Trophoblast cell (in vitro differentiated cells and primary cell): ENCODE measurements around the gene MAML1.
"Not testable (repeated sequence)": the region's sequence is repeated elsewhere in the genome, so short reads cannot be mapped to it uniquely, and the experiment has no call there.

Experiments
- DNase-seq, 2 donors: peaks; one replicate each; pipeline ENCODE4 v3.0.0-alpha.2; 2016
- H2AFZ ChIP-seq: 2 replicates; pipeline ENCODE4 v1.6.1; 2013; ENCODE audit warnings: low read length, moderate library complexity, mild to moderate bottlenecking; ENCODE audit not compliant: insufficient read depth, poor library complexity
- H2AK5ac ChIP-seq: 2 replicates; pipeline ENCODE4 v1.6.1; 2013; ENCODE audit warnings: mild to moderate bottlenecking, low read length
- H2BK120ac ChIP-seq: 2 replicates; pipeline ENCODE4 v1.6.1; 2013; ENCODE audit warnings: low read length, mild to moderate bottlenecking, moderate library complexity; ENCODE audit not compliant: insufficient read depth, poor library complexity
- H2BK12ac ChIP-seq: 2 replicates; pipeline ENCODE4 v1.6.1; 2013; ENCODE audit warnings: mild to moderate bottlenecking, low read length, moderate library complexity
- H2BK5ac ChIP-seq: 2 replicates; pipeline ENCODE4 v1.6.1; 2013; ENCODE audit warnings: low read length, low read depth, moderate library complexity, mild to moderate bottlenecking; ENCODE audit not compliant: poor library complexity
- H3K14ac ChIP-seq: 2 replicates; pipeline ENCODE4 v1.6.1; 2013; ENCODE audit warnings: mild to moderate bottlenecking, low read length
- H3K18ac ChIP-seq: 2 replicates; pipeline ENCODE4 v1.6.1; 2013; ENCODE audit warnings: mild to moderate bottlenecking, low read length
- H3K23ac ChIP-seq: 2 replicates; pipeline ENCODE4 v1.6.1; 2013; ENCODE audit warnings: low read length
- H3K27ac ChIP-seq: 2 replicates; pipeline ENCODE4 v1.5.1; 2013; ENCODE audit warnings: low read depth, mild to moderate bottlenecking, inconsistent platforms, low read length, moderate library complexity
- H3K27me3 ChIP-seq: 2 replicates; pipeline ENCODE4 v1.6.1; 2013; ENCODE audit warnings: inconsistent platforms, mild to moderate bottlenecking, low read length, moderate library complexity; ENCODE audit not compliant: insufficient read depth
- H3K36me3 ChIP-seq, 2 experiments: 1 replicate in 1 of 2; 2 replicates in 1 of 2; pipeline ENCODE4 v1.6.1; 2013; ENCODE audit warnings: low read length in 2 of 2, mild to moderate bottlenecking in 2 of 2, moderate library complexity in 1 of 2; ENCODE audit not compliant: insufficient read depth in 2 of 2, control insufficient read depth in 1 of 2
- H3K4ac ChIP-seq: 2 replicates; pipeline ENCODE4 v1.6.1; 2013; ENCODE audit warnings: low read depth, mild to moderate bottlenecking, low read length, moderate library complexity
- H3K4me1 ChIP-seq, 2 experiments: 1 replicate in 1 of 2; 2 replicates in 1 of 2; pipeline ENCODE4 v1.6.1; 2013; ENCODE audit warnings: low read length in 2 of 2, mild to moderate bottlenecking in 2 of 2, moderate library complexity in 1 of 2; ENCODE audit not compliant: insufficient read depth in 2 of 2, control insufficient read depth in 1 of 2
- H3K4me2 ChIP-seq: 2 replicates; pipeline ENCODE4 v1.6.1; 2013; ENCODE audit warnings: inconsistent platforms, mild to moderate bottlenecking, low read length, moderate library complexity
- H3K4me3 ChIP-seq: 2 replicates; pipeline ENCODE4 v1.5.1; 2013; ENCODE audit warnings: mild to moderate bottlenecking, low read depth, low read length, inconsistent platforms
- H3K79me1 ChIP-seq: one replicate; pipeline ENCODE4 v1.6.1; 2013; ENCODE audit warnings: low read length
- H3K79me2 ChIP-seq: 2 replicates; pipeline ENCODE4 v1.6.1; 2013; ENCODE audit warnings: low read length, mild to moderate bottlenecking; ENCODE audit not compliant: control insufficient read depth, insufficient read depth, poor library complexity
- H3K9ac ChIP-seq: 2 replicates; pipeline ENCODE4 v1.6.1; 2013; ENCODE audit warnings: mild to moderate bottlenecking, low read length
- H3K9me3 ChIP-seq: 2 replicates; pipeline ENCODE4 v1.6.1; 2013; ENCODE audit warnings: low read depth, mild to moderate bottlenecking, control low read depth, inconsistent platforms, low read length; ENCODE audit not compliant: insufficient read depth
- H4K12ac ChIP-seq: 2 replicates; pipeline ENCODE4 v1.6.1; 2013; ENCODE audit warnings: low read depth, mild to moderate bottlenecking, low read length, moderate library complexity
- H4K8ac ChIP-seq: 2 replicates; pipeline ENCODE4 v1.6.1; 2013; ENCODE audit warnings: low read depth, mild to moderate bottlenecking, low read length, moderate library complexity
- H4K91ac ChIP-seq: one replicate; pipeline ENCODE4 v1.6.1; 2013; ENCODE audit warnings: low read depth, mild to moderate bottlenecking, low read length, moderate library complexity
- WGBS: extraction: QIAGEN DNeasy Blood & Tissue Kit; methylation state at CpG from one replicate; pipeline ENCODE4 v1.1.7; 2013; ENCODE audit warnings: missing lambda C conversion rate; ENCODE audit not compliant: insufficient read length, insufficient coverage; ENCODE audit errors: extremely low coverage; 5-methylcytosine and 5-hydroxymethylcytosine counted together

Gene MAML1

GRCh38 chr5:179789278-179789677 lies 56.7 kb downstream of the MAML1 start:
- H2AK5ac ChIP-seq, H4K8ac ChIP-seq, H3K79me1 ChIP-seq, H3K9me3 ChIP-seq, H3K27me3 ChIP-seq, H3K27ac ChIP-seq, H2BK5ac ChIP-seq, H4K91ac ChIP-seq, H3K23ac ChIP-seq, H3K79me2 ChIP-seq, H3K4ac ChIP-seq, DNase-seq, H3K18ac ChIP-seq, H2BK120ac ChIP-seq, H2AFZ ChIP-seq, H2BK12ac ChIP-seq, H3K4me1 ChIP-seq, H3K14ac ChIP-seq, H3K9ac ChIP-seq, H3K4me3 ChIP-seq, H3K4me2 ChIP-seq, H3K36me3 ChIP-seq, H4K12ac ChIP-seq: not testable (repeated sequence)
- WGBS: no CpG with 5 or more reads among the region's 9 CpGs

DNA sequence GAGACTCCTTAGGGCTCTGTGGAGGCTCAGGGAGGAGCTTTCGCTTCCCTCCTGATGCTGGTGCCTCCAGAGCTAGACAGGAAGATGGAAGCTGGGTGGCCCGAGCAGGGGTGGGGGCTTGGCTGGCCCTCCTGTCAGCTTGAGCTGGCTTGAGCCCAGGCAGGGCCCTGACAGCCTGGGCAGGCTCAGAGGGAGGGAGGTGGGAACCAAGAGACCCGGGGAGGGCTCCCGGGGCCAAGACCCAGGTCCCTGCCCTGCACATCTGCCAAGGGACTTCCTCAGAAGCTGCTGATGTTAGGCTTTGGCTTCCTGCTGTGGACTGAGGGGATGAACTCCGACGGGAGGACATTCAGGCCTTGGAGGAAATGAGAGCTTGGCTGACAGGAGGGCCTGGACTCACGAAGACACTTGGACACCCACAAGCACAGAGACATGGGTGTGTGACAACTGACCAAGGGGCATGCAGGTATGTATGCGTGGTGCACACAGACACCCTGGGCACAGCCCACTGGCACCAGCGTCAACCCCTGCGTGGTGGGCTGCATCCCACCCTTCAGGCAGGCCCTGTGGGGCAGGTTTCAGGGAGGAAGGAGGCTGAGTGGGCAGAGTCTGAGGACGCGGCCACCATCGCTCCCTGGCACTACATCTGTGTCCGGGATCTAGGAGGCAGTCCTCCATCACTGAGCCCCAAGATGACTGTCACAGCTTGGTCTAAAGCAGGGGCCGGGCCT lies 59.4 kb downstream of the MAML1 start:
- Histone ChIP-seq H3K14ac (no peak overlapping the region), H2AFZ (no peak overlapping the region), H4K8ac (no peak overlapping the region), H4K91ac (no peak overlapping the region), H3K79me1 (peaks cover 7% of the 10 kb centered on the region), H3K27ac (no peak overlapping the region), H3K4me2 (no peak overlapping the region), H3K9me3 (no peaks in the 10 kb centered on the region), H3K23ac (no peak overlapping the region), H3K4me3 (no peak overlapping the region), H2BK5ac (no peak overlapping the region), H3K79me2 (peaks cover 4% of the 10 kb centered on the region), H3K4ac (no peak overlapping the region), H2AK5ac (no peak overlapping the region), H2BK120ac (no peak overlapping the region), H3K27me3 (no peaks in the 10 kb centered on the region), H3K18ac (no peak overlapping the region), H2BK12ac (no peak overlapping the region), H3K36me3 (peaks cover 1 to 5% of the 10 kb centered on the region in 2 experiments), H3K4me1 (peaks cover 8 to 15% of the 10 kb centered on the region in 2 experiments), H4K12ac (no peak overlapping the region), H3K9ac (no peak overlapping the region)
- no CpG with 5 or more reads among the region's 15 CpGs for WGBS
- DNase-seq: no peak

DNA sequence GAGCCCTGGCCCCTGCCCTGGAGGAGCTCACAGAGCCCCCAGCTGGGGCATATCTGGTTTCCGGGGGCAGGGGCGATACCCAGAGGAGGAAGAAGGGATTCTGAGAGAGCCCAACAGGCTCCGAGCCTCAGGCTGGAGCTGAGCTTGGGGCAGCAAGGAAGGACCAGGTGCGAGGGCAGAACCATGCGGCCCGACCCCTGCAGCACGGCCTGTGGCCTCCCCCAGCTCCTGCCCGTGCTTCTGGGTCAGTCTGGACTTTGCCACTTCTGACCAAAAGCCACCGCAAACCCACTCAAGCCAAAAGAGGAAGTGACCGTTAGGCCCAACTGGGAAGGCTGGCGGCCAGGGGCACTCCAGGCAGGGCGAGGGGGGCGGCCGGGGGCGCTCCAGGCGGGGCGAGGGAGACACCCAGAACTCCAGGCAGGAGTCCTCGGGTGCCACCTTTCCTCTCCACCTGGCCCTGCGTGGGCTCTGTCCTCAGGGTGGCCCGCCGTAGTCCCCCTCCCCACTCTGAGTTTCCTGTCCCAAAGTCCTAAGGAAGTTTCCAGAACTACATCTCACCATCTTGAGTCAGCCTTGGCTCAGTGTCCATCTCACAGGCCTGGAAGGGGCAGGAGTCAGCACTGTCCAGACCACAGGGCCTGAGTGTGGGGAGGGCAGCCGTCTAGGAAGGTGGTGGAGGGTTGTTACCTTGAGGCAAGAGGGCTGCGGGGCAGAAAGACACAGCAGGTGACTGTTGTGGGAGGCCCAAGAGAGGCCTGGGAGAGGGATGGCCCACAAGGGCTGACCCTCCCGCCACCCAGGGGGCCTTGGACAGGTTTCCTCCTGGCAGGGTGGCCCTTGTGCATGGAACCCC lies 60.2 kb downstream of the MAML1 start:
- no CpG with 5 or more reads among the region's 24 CpGs for WGBS
- Histone ChIP-seq H3K36me3 (peaks cover 9 to 12% of the 10 kb centered on the region in 2 experiments), H3K79me2 (peaks cover 4% of the 10 kb centered on the region), H3K23ac (no peak overlapping the region), H4K91ac (no peak overlapping the region), H2BK5ac (no peak overlapping the region), H4K12ac (no peak overlapping the region), H3K9me3 (no peaks in the 10 kb centered on the region), H3K4me2 (no peak overlapping the region), H3K18ac (no peak overlapping the region), H2BK120ac (no peak overlapping the region), H3K4me1 (peaks cover 8 to 15% of the 10 kb centered on the region in 2 experiments), H3K14ac (no peak overlapping the region), H2AFZ (no peak overlapping the region), H3K4me3 (no peak overlapping the region), H4K8ac (no peak overlapping the region), H3K9ac (no peak overlapping the region), H3K27me3 (no peaks in the 10 kb centered on the region), H3K4ac (no peak overlapping the region), H2BK12ac (no peak overlapping the region), H3K27ac (no peak overlapping the region), H2AK5ac (no peak overlapping the region), H3K79me1 (peaks cover 7% of the 10 kb centered on the region)
- no peak for DNase-seq

DNA sequence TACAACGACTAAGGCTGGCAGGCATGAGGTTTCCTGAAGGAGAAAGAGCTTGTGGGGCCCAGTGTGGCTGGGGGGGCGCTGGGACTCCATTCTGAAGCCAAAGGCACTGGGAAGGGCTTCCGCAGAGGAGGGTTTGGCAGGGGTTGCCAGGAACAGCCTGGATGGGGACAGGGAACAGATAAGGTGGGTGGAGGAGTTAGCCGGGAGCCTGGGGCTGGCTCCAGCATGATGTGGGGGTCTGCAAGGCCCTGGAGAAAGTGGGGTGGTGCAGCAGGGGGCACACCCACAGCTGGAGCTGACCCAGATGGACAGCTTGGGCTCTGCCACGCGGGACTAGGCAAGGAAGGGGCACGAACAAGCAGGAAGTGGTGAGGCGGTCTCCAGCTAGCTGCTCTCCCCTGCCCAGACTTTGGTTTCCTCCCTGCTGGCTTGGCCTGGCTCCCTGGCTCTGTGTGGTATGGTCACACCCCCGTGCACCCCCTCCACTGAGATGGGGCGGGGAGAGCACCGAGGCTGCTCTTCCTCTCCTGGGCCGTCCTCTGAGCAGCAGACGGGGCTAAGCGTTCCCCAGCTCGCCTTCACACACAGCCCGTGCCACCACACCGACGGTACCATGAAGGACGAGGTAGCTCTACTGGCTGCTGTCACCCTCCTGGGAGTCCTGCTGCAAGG lies 61.0 kb downstream of the MAML1 start, which contains the start of gene LTC4S:
Gene LTC4S (plus strand): TSS at position 519 of the 672 bp plus-strand sequence. CDS start 95 bp downstream, at position 614.
- Histone ChIP-seq H3K79me2 (peaks cover 4% of the 10 kb centered on the region), H2BK5ac (no peak within 1 kb of the TSS), H3K4ac (no peak within 1 kb of the TSS), H4K91ac (no peak within 1 kb of the TSS), H2BK120ac (no peak within 1 kb of the TSS), H2AFZ (no peak within 1 kb of the TSS), H3K9me3 (no peaks in the 10 kb centered on the region), H3K27me3 (no peaks in the 10 kb centered on the region), H4K8ac (no peak within 1 kb of the TSS), H3K27ac (no peak within 1 kb of the TSS), H3K14ac (no peak within 1 kb of the TSS), H2BK12ac (no peak within 1 kb of the TSS), H3K79me1 (peaks cover 7% of the 10 kb centered on the region), H3K4me1 (peaks cover 8 to 15% of the 10 kb centered on the region in 2 experiments), H2AK5ac (no peak within 1 kb of the TSS), H3K23ac (no peak within 1 kb of the TSS), H3K4me2 (no peak within 1 kb of the TSS), H3K4me3 (peak within 1 kb of the TSS; percentile 21), H3K36me3 (peaks cover 17 to 20% of the 10 kb centered on the region in 2 experiments), H3K9ac (no peak within 1 kb of the TSS), H3K18ac (no peak within 1 kb of the TSS), H4K12ac (no peak within 1 kb of the TSS)
- no peak for DNase-seq
- WGBS: no CpG with 5 or more reads among the region's 19 CpGs
